Body of pancreas (tissue), 4 donors: Measurements from ENCODE around the gene PFN1. TPM values are rescaled to one million over a fixed set of nuclear protein-coding genes. Genes with fewer than 3 reads are reported as not detected.

ENCODE experiments used
- ATAC-seq: fragments of 150-250 bp; one replicate; pipeline ENCODE4 v1.9.1; 2016
- DNase-seq, 4 donors: peaks; one replicate each; pipeline ENCODE4 v3.0.0-alpha.2; 2019
- H3K27ac ChIP-seq, 4 donors: fragments of 200-600 bp; sonication (generic); 1 replicate in 3 of 4; 2 replicates in 1 of 4; pipeline versions ENCODE4 v1.5.1 to v1.6.1; 2016 to 2019; ENCODE audit warnings: mild to moderate bottlenecking in 1 of 4, mixed read lengths in 1 of 4, moderate library complexity in 1 of 4
- H3K27me3 ChIP-seq, 2 donors: fragments of 200-600 bp; sonication (generic); one replicate each; pipeline ENCODE4 v1.6.0; 2016; ENCODE audit warnings: mild to moderate bottlenecking in 1 of 2
- H3K36me3 ChIP-seq, 2 donors: fragments of 200-600 bp; sonication (generic); replicated peaks in 1 of 2; 2 replicates each; pipeline ENCODE4 v1.5.1; 2016; ENCODE audit warnings: low read depth in 2 of 2; ENCODE audit not compliant: insufficient read depth in 1 of 2
- H3K4me1 ChIP-seq: fragments of 200-600 bp; sonication (generic); one replicate; pipeline ENCODE4 v1.6.0; 2016
- H3K4me3 ChIP-seq, 2 donors: fragments of 200-600 bp; sonication (generic); 1 replicate in 1 of 2; 2 replicates in 1 of 2; pipeline ENCODE4 v1.5.1; 2016 to 2019
- H3K9me3 ChIP-seq, 3 donors: fragments of 200-600 bp; sonication (generic); 1 replicate in 2 of 3; 2 replicates in 1 of 3; pipeline ENCODE4 v1.5.1; 2016
- CTCF ChIP-seq, 7 experiments: fragments of 450-650 bp in 4 of 7; fragments of 200-600 bp in 3 of 7; sonication (generic) in 3 of 7; IDR thresholded peaks; one replicate each; pipeline ENCODE4 v1.5.1; 2016 to 2019; ENCODE audit warnings: antibody characterized with exemption in 7 of 7
- POLR2A ChIP-seq, 3 donors: fragments of 450-650 bp; IDR thresholded peaks; one replicate each; pipeline ENCODE4 v1.6.1; 2016; ENCODE audit warnings: antibody characterized with exemption in 3 of 3, mild to moderate bottlenecking in 2 of 3
- WGBS, 2 donors: methylation state at CpG; one replicate each; pipeline ENCODE4 v1.1.5; 2017; 5-methylcytosine and 5-hydroxymethylcytosine counted together
- intact Hi-C: fragments of 100-400 bp; cut with DNase I; formaldehyde crosslinking; loops from one replicate; pipeline ENCODE4 v1.15.1; 2023
- total RNA-seq, 2 donors: library from RNA; depleted of rRNA; stranded (reverse); fragments of >200 nt; gene quantifications; one replicate each; pipeline ENCODE4 v1.1.0, GENCODE V29; 2016

PFN1 gene
- total RNA-seq, 2 donors from 2014 or later: 164 to 180 TPM

GRCh38 chr17:4972322-4972721 is 24.0 kb upstream of the PFN1 start:
- WGBS, 2 donors: 87 to 92% methylated on average over 12 of the region's 12 CpGs
- H3K27me3 ChIP-seq: no peaks in the 10 kb centered on the region
- peaks cover 0 to 4% of the 10 kb centered on the region in 2 donors for H3K36me3 ChIP-seq
- intact Hi-C loops: no loop called here
- H3K27ac ChIP-seq: no peak overlapping the region
- H3K4me1 ChIP-seq: peaks cover 24% of the 10 kb centered on the region
- no peak for DNase-seq
- no peaks in the 10 kb centered on the region for H3K9me3 ChIP-seq
- TF ChIP-seq CTCF (IDR thresholded peaks at IDR 0.05) (no peak), POLR2A (IDR thresholded peaks at IDR 0.05) (no peak)
- ATAC-seq: no peak
- no peak overlapping the region for H3K4me3 ChIP-seq

GRCh38 chr17:4971826-4972225 is 23.5 kb upstream of the PFN1 start:
- Histone ChIP-seq H3K27ac (no peak overlapping the region), H3K27me3 (no peaks in the 10 kb centered on the region), H3K36me3 (peaks cover 0 to 4% of the 10 kb centered on the region in 2 donors), H3K4me1 (peaks cover 24% of the 10 kb centered on the region), H3K9me3 (no peaks in the 10 kb centered on the region), H3K4me3 (no peak overlapping the region)
- DNase-seq (no peak), ATAC-seq (no peak)
- 83% methylated on average over 6 of the region's 6 CpGs for WGBS, 2 donors
- TF ChIP-seq CTCF (IDR thresholded peaks at IDR 0.05) (no peak), POLR2A (IDR thresholded peaks at IDR 0.05) (no peak)
- intact Hi-C loops: no loop called here

GRCh38 chr17:4970273-4970672 is 21.9 kb upstream of the PFN1 start:
- H3K4me3 ChIP-seq: no peak overlapping the region

GRCh38 chr17:4969551-4970173 is 21.3 kb upstream of the PFN1 start:
- no peak for DNase-seq
- 75 to 86% methylated on average over 16 of the region's 16 CpGs for WGBS, 2 donors
- Histone ChIP-seq H3K4me1 (peaks cover 23% of the 10 kb centered on the region), H3K27me3 (no peaks in the 10 kb centered on the region), H3K9me3 (no peaks in the 10 kb centered on the region), H3K36me3 (peaks cover 0 to 4% of the 10 kb centered on the region in 2 donors), H3K4me3 (no peak overlapping the region), H3K27ac (peak overlapping the region in 2 of 4 donors; percentile 0 to 94)
- TF ChIP-seq POLR2A (IDR thresholded peaks at IDR 0.05): no peak
- TF ChIP-seq CTCF (IDR thresholded peaks at IDR 0.05): no peak
- no peak for ATAC-seq
- intact Hi-C loops: no loop called here

More at GRCh38 chr17:4970273-4970672, 21.9 kb upstream of the PFN1 start:
- Histone ChIP-seq H3K9me3 (no peaks in the 10 kb centered on the region), H3K36me3 (peaks cover 0 to 4% of the 10 kb centered on the region in 2 donors), H3K4me1 (peaks cover 24% of the 10 kb centered on the region), H3K27me3 (no peaks in the 10 kb centered on the region), H3K27ac (peak overlapping the region in 1 of 4 donors; percentile 29)
- intact Hi-C loops: no loop called here
- WGBS, 2 donors: 93 to 98% methylated on average over 8 of the region's 8 CpGs
- TF ChIP-seq CTCF (IDR thresholded peaks at IDR 0.05): no peak
- TF ChIP-seq POLR2A (IDR thresholded peaks at IDR 0.05): no peak
- ATAC-seq (no peak), DNase-seq (no peak)

DNA sequence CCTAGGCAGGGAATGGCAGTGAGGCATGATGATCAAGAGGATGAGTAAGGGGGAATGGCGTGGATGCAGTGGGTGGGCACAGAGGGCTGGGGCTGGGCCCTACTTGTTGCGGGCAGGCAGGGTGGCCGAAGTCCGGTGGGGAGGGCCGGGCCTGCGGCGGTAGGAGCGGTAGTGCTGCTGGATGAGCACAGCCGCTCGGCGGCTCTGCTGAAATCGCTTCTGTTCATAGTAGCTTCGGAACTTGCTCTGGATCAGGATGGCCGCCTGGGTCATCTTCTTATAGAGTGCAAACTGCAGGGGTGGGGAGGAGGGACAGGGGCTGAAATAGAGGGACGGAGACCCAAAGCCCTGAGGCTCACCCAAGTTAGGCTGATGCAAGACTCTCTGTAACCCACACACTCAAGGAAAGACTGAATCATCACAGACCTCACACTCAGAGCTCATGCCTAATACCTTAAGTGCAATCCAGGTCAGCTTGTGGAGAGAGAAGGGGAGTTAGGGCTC is 20.8 kb upstream of the PFN1 start:
- no peak for TF ChIP-seq CTCF (IDR thresholded peaks at IDR 0.05)
- no peak for TF ChIP-seq POLR2A (IDR thresholded peaks at IDR 0.05)
- 86 to 89% methylated on average over 15 of the region's 15 CpGs for WGBS, 2 donors
- peak in 1 of 4 donors; percentile 21 for DNase-seq
- Histone ChIP-seq H3K36me3 (peaks cover 0 to 4% of the 10 kb centered on the region in 2 donors), H3K4me3 (no peak overlapping the region), H3K27ac (peak overlapping the region in 3 of 4 donors; percentile 89 to 95 (median 94)), H3K9me3 (no peaks in the 10 kb centered on the region), H3K27me3 (no peaks in the 10 kb centered on the region), H3K4me1 (peaks cover 23% of the 10 kb centered on the region)
- ATAC-seq: no peak
- intact Hi-C loops: no loop called here
